Right cardiac atrium (tissue), 5 donors: ENCODE results near the gene ADORA2B. TPM values are rescaled to one million over a fixed set of nuclear protein-coding genes. Genes with fewer than 3 reads are reported as not detected.
A peak's percentile ranks its signal among the peaks of the same experiment; 100 is the strongest.

Experiments used
- ATAC-seq, 2 donors: fragments of 200-7000 bp; cut with Tn5 transposase; one replicate each; pipeline versions ENCODE4 v1.8.0 to v1.9.1; 2020; ENCODE audit warnings: moderate library complexity in 2 of 2, mild to moderate bottlenecking in 1 of 2
- DNase-seq, 3 donors: peaks; one replicate each; pipeline ENCODE4 v3.0.0-alpha.2; 2020
- H3K27ac ChIP-seq: one replicate; pipeline ENCODE4 v1.5.1; 2013; ENCODE audit warnings: mild to moderate bottlenecking, low read length, control low read depth, moderate library complexity
- H3K27me3 ChIP-seq: one replicate; pipeline ENCODE4 v1.6.1; 2013; ENCODE audit not compliant: control insufficient read depth, insufficient read depth
- H3K4me1 ChIP-seq: one replicate; pipeline ENCODE4 v1.6.1; 2013; ENCODE audit warnings: low read length; ENCODE audit not compliant: control insufficient read depth, insufficient read depth
- H3K4me3 ChIP-seq: one replicate; pipeline ENCODE4 v1.5.1; 2013; ENCODE audit warnings: low read length, control low read depth
- H3K9me3 ChIP-seq: one replicate; pipeline ENCODE4 v1.6.1; 2013; ENCODE audit warnings: low read length; ENCODE audit not compliant: control insufficient read depth
- WGBS: extraction: QIAGEN DNeasy Blood & Tissue Kit; methylation state at CpG from one replicate; pipeline ENCODE4 v1.1.7; 2013; 5-methylcytosine and 5-hydroxymethylcytosine counted together
- intact Hi-C, 4 donors: fragments of 100-400 bp; cut with DNase I; formaldehyde crosslinking; loops; one replicate each; pipeline versions ENCODE4 v1.11.0 to v1.14.0; 2022 to 2023
- polyA plus RNA-seq: library from polyadenylated mRNA; stranded (reverse); fragments of 200-250 nt; gene quantifications from one replicate; pipeline ENCODE4 v1.2.3, GENCODE V29; 2013
- total RNA-seq, 4 donors: library from RNA; stranded (reverse); fragmentation: NEBNext Ultra II Directional; extraction: Animal tissue kit (Norgen Biotek cat#: 25700); gene quantifications; one replicate each; pipeline ENCODE4 v1.2.1, GENCODE V29; 2021
- donor health status: healthy with polysubstance abuse.
- donor health status: DM: no; HTN: yes; CAD: no.
- donor health status: DM: no; HTN: no; CAD: no.
- donor health status: DM: no; HTN: yes; CAD: no; lungs with severe emphysema.
- donor health status: DM: yes; HTN: yes; CAD: no.

Gene ADORA2B
- total and polyA plus RNA-seq, 5 donors = 0.28 to 0.64 (median 0.38) TPM

- no peak overlapping the region for H3K4me3 ChIP-seq
- intact Hi-C loops = no loop called here
- ATAC-seq (no peak), DNase-seq (no peak)
- H3K9me3 ChIP-seq = no peaks in the 10 kb centered on the region
- H3K4me1 ChIP-seq = no peaks in the 10 kb centered on the region
- H3K27me3 ChIP-seq = no peaks in the 10 kb centered on the region
- WGBS = 75% methylated on average over 9 of the region's 9 CpGs
- H3K27ac ChIP-seq = no peak overlapping the region
Observed at GRCh38 chr17:15912416-15912955, 32.4 kb upstream of the ADORA2B start.

GRCh38 chr17:15913826-15914225, 31.1 kb upstream of the ADORA2B start:
- intact Hi-C loops = no loop called here

DNA sequence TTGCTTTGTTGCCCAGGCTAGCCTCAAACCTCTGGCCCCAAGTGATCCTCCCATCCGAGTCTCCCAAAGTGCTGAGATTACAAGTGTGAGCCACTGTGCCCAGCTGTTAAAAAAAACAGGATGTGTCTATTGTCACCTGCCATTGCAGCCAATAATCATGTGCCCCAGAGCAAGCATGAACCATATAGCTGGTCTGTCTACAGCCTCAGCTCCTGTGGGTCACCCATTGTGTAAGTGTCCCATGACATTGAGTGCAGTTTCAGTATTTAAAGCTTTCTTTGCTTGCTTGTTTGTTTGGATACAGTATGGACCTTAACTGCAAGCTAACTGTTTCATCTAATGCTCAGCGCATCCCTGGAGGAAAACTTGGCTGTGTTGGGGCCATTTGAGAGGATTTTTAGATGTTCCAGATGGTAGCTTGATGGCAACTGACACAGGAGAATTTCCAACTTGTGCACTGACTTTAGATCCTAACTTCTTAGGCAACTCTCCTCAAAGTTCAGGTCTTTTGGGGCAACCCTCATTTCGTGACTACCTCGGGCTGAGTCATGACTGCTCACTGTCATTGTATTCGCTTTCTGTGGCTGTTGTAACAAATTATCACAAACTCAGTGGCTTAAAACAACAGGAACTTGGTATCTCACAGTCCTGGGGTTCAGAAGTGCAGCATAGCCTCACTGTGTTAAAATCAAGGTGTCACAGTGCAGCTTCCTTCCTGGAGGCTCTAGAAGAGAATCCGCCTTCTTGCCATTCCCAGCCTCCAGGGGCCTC, 30.3 kb upstream of the ADORA2B start:
- Histone ChIP-seq H3K9me3 (no peaks in the 10 kb centered on the region), H3K27me3 (no peaks in the 10 kb centered on the region), H3K4me3 (no peak overlapping the region), H3K4me1 (no peaks in the 10 kb centered on the region), H3K27ac (no peak overlapping the region)
- intact Hi-C loops = no loop called here
- WGBS = 85% methylated on average over 6 of the region's 6 CpGs
- ATAC-seq = no peak
- DNase-seq = no peak

More at GRCh38 chr17:15913826-15914225, 31.1 kb upstream of the ADORA2B start:
- H3K4me1 ChIP-seq = no peaks in the 10 kb centered on the region
- WGBS = 88% methylated on average over 3 of the region's 3 CpGs
- DNase-seq (no peak), ATAC-seq (no peak)
- no peak overlapping the region for H3K27ac ChIP-seq
- no peaks in the 10 kb centered on the region for H3K27me3 ChIP-seq
- no peaks in the 10 kb centered on the region for H3K9me3 ChIP-seq
- H3K4me3 ChIP-seq = no peak overlapping the region

DNA sequence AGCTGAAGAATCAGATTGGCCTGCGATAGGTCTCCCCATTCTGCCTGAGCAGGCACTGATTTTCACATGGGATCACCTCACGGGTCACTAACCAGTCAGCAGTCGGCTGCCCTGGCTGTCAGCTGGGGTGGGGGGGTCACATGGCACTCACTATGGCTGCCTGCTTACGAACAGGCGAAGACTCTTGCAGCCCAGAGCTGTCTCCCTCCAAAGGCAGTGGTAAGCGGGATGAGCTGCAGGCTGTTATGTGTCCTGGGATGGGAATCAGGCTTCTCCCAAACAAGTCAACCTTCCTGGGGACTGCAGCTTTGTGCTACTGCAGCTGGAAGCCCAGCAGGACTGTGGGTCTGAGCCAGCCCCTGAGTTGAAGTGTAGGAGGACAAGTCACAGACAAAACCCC, 29.0 kb upstream of the ADORA2B start:
- no peak for ATAC-seq
- H3K27ac ChIP-seq = no peak overlapping the region
- no peaks in the 10 kb centered on the region for H3K27me3 ChIP-seq
- H3K4me3 ChIP-seq = no peak overlapping the region
- 94% methylated on average over 6 of the region's 6 CpGs for WGBS
- no peaks in the 10 kb centered on the region for H3K4me1 ChIP-seq
- H3K9me3 ChIP-seq = no peaks in the 10 kb centered on the region
- no peak for DNase-seq
- intact Hi-C loops = no loop called here

DNA sequence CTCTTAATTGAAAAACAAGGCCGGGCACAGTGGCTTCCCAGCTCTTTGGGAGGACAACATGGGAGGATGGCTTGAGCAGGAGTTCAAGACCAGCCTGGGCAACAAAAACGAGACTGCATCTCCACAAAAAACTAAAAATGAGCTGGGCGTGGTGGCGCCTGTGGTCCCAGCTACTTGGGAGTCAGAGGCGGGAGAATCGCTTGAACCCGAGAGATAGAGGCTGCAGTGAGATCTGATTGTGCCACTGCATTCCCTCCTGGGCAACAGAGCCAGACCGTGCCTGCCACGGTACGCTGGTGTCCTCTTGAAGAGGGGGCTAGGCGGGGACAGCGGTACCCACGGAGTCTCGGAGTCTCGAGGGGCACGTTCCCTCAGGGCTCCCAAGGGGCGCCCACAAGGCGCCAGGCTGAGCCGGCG, 27.9 kb upstream of the ADORA2B start:
- no peaks in the 10 kb centered on the region for H3K4me1 ChIP-seq
- peak in 1 of 2 donors; percentile 48 for ATAC-seq
- WGBS = 39% methylated on average over 20 of the region's 20 CpGs

DNA sequence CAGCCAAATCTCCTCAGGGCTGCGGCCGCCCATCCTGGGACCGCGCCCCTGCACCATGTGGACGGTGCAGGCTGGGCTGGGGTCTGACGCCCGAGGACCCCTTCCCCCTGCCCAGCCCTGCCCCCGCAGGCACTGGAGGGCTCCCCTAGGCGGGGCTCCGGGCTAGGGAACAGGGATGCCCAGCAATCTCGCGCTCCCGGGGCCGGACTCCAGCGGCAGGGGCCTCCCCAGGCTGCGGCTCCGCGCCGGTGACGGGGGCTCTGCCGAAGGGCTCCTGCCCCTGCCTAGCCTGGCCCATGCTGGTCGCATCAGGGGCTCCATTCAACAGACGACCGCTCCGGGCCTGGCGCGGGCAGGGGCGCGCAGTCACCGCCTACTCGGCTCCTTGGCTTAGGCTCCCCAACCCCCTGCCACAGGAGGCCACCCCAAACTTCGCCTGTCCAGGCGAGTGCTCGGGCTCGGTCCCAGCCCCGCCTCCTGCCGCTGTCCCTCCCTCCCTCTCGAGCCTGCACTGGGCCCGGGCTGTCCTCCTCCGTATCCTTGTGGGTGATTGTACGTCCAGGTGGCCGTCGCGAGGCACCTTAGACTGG, 27.4 kb upstream of the ADORA2B start:
- Histone ChIP-seq H3K27me3 (no peaks in the 10 kb centered on the region), H3K4me3 (peak overlapping the region; percentile 1), H3K4me1 (no peaks in the 10 kb centered on the region), H3K9me3 (no peaks in the 10 kb centered on the region), H3K27ac (no peak overlapping the region)
- WGBS = 16% methylated on average over 44 of the region's 44 CpGs
- intact Hi-C loops = no loop called here
- peak; percentile 58 to 63 for ATAC-seq
- peak in 1 of 3 donors; percentile 62 for DNase-seq

More for the DNA sequence above, 27.9 kb upstream of the ADORA2B start:
- no peak overlapping the region for H3K4me3 ChIP-seq
- intact Hi-C loops = no loop called here
- no peak for DNase-seq
- H3K27ac ChIP-seq = no peak overlapping the region
- H3K9me3 ChIP-seq = no peaks in the 10 kb centered on the region
- no peaks in the 10 kb centered on the region for H3K27me3 ChIP-seq

DNA sequence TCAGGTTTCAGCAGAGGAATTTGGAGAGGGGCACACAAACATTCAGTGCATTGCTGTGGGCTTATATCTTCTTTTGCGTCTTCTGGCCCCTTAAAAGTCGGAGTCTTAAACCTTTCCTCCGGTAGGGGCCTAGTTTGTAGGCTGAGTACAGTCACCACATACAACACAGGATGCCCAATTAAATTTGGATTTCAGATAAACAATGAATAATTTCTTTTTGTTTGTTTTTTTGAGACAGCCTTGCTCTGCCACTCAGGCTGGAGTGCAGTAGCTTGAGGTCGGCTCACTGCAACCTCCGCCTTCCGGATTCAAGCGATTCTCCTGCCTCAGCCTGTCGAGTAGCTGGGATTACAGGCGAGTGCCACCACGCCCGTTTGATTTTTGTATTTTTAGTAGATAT, 26.7 kb upstream of the ADORA2B start:
- intact Hi-C loops = no loop called here
- H3K27ac ChIP-seq = no peak overlapping the region
- H3K27me3 ChIP-seq = no peaks in the 10 kb centered on the region
- WGBS = 92% methylated on average over 11 of the region's 11 CpGs
- no peaks in the 10 kb centered on the region for H3K9me3 ChIP-seq
- ATAC-seq (no peak), DNase-seq (no peak)
- no peak overlapping the region for H3K4me3 ChIP-seq
- H3K4me1 ChIP-seq = no peaks in the 10 kb centered on the region

- H3K4me3 ChIP-seq = no peak overlapping the region
- no peaks in the 10 kb centered on the region for H3K4me1 ChIP-seq
- no peaks in the 10 kb centered on the region for H3K9me3 ChIP-seq
- peak in 2 of 3 donors; percentile 60 to 70 for DNase-seq
- H3K27me3 ChIP-seq = no peaks in the 10 kb centered on the region
- ATAC-seq = peak; percentile 34 to 76
- intact Hi-C loops = no loop called here
- no peak overlapping the region for H3K27ac ChIP-seq
- 83% methylated on average over 9 of the region's 9 CpGs for WGBS
Observed at GRCh38 chr17:15918661-15919259, 26.2 kb upstream of the ADORA2B start.

DNA sequence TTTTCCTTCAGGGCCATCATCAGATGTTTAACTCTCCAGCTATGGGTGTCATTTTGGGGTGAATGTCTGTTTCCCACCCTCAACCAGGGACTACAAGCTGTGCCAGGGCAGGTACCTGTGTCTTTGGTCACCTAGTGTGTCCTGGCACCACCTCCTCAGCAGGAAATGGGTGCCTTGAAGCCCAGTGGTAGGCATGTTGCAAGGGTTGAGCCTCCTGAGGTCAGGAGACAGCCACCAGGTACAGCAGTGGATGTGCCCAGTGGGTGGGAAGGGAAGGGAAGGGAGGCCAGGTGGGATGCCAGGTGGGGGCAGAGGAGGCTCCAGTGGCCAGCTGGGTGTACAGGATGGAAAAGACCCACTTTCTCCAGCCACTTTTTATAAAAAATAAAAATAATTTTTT, 25.5 kb upstream of the ADORA2B start:
- no peak overlapping the region for H3K27ac ChIP-seq
- H3K4me3 ChIP-seq = no peak overlapping the region
- DNase-seq (no peak), ATAC-seq (no peak)
- intact Hi-C loops = no loop called here
- H3K27me3 ChIP-seq = no peaks in the 10 kb centered on the region
- no peaks in the 10 kb centered on the region for H3K9me3 ChIP-seq
- H3K4me1 ChIP-seq = no peaks in the 10 kb centered on the region

- Histone ChIP-seq H3K9me3 (no peaks in the 10 kb centered on the region), H3K4me1 (no peaks in the 10 kb centered on the region), H3K4me3 (no peak overlapping the region), H3K27me3 (no peaks in the 10 kb centered on the region), H3K27ac (no peak overlapping the region)
- ATAC-seq (no peak), DNase-seq (peak in 1 of 3 donors; percentile 30)
- WGBS = 67% methylated on average over 9 of the region's 9 CpGs
- intact Hi-C loops = no loop called here
Observed at GRCh38 chr17:15920758-15921239, 24.1 kb upstream of the ADORA2B start.

DNA sequence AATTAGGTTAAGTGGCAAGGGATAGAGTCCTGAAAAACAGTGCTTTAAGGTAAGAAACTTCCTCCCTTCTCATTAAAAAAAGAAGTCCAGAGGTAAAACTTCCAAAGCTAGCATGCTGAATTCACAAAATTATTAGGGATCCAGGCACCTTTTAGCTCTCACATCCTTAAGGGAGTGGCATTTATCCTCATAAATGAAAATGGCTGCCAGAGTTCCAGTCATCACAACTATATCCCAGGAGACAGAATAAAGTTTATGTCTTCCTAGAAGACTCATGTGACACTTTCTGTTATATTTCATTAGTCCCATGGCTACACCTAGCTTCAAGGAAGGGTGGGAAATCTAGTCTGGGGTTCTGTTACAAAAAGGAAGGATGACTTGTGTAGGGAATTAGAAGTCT, 23.3 kb upstream of the ADORA2B start:
- intact Hi-C loops = no loop called here
- H3K9me3 ChIP-seq = peaks cover 2% of the 10 kb centered on the region
- no peak overlapping the region for H3K27ac ChIP-seq
- H3K4me3 ChIP-seq = no peak overlapping the region
- DNase-seq (no peak), ATAC-seq (no peak)
- no peaks in the 10 kb centered on the region for H3K27me3 ChIP-seq
- no peaks in the 10 kb centered on the region for H3K4me1 ChIP-seq
